Hematopoietic multipotent progenitor cell (in vitro differentiated cells): Measurements from ENCODE around the gene SSBP3. TPM values are rescaled to one million over a fixed set of nuclear protein-coding genes. Genes with fewer than 3 reads are reported as not detected.
"Not testable (repeated sequence)": the region's sequence is repeated elsewhere in the genome, so short reads cannot be mapped to it uniquely, and the experiment has no call there.

Experiments
- DNase-seq, 3 donors: peaks; one replicate each; pipeline ENCODE4 v3.0.0-alpha.2; 2011 to 2015; ENCODE audit warnings: low read depth in 2 of 3, low spot score in 2 of 3
- total RNA-seq: library from RNA; depleted of rRNA; stranded (reverse); fragments of >200 nt; gene quantifications from one replicate; pipeline ENCODE4 v1.2.3, GENCODE V29; 2012

SSBP3 gene
- total RNA-seq, 1 donor = 72.4 TPM

DNA sequence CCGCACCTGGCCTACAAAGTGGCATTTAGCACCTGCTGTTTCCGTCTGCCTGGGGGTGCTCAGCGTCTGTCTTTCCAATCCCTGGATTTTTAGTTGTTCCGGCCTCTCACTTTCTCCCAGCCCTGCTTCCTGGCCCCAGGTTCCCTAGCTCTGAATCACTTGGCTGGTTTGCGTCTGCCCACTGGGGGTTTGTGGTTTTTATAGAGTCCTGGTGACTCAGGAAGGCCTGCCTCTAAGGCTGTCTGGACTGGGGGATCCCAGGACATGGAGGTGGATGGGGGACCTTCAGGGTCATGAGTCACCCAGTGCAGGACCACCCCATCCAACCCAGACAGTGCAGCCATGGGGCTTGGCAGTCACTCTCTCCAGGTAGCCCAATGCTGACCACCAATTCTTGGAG lies 152.7 kb downstream of the SSBP3 start:
- DNase-seq = peak in 2 of 3 donors; percentile 14 to 52

DNA sequence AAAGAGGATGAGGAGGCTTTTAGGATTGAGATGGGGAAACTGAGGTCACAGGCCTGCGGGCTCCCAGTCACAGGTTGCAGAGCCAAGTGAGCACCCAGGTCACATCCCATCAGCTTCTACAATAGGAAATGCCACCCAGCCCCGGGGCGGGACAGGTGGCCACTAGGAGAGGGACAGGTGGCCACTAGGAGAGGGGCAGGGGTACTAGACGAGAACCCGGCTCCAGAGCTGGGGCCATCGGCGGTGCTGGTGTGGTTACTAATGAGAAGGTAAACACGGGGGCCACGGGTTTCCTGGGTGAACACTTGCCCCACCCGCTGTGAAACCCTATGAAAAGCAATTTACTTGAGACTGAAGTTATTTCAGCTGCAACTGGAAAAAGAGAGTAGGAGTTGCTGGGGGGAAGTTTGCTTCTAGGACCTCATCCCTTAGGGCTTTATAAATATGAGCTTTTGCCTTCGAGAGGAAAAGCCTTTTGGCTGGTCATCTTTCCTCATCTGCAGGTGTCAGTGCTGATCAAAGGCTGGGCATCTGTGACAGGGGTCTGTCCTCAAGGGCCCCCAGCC lies 153.7 kb downstream of the SSBP3 start:
- DNase-seq = no peak

DNA sequence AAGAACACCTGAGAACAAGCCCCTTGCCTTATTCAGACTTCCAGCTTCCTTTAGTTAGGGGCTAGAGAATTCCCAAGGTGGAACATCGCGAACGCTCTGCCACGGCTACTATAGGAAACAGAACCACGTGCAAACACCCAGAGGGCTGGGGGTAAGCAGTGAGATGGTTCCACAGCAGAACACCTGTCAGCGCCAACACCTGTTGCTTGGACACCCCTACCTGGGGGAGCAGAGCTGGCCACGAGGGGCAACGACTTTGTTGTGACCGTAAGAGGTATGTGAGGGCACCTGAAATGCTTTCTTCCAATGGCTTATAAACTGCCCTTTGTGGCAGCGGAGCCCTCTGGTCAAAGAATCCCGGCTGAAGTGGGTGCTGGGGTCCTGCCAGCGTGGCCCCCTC lies 155.5 kb downstream of the SSBP3 start:
- DNase-seq = no peak

DNA sequence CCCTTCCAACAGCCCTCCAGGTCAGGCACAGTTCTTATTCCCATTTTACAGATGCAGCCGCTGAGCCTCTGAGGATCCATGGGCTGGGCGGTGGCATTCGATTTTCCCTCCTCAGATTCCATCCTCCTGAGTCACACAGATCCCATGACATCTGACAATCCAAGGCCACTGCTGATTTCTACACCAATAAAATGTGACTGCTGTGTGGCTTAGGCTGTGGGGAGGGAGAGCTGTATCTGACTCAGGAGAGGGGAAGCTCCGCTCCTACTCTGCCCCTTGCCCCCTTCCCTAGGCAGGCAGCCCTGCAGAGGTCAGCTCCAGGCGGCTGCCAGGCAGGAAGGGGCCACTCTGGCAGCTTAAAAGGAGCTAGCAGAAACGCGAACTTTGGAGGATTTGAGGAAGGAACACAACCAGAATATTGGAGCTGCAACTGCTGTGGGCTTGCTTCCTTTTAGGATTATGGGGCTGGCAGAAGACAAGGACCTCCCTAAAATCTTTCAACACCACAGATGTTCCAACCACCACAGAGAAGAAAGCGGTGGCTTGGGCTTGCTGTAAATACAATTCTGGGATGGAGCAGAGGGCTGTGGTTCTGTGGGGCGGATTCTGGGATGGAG lies 156.3 kb downstream of the SSBP3 start:
- DNase-seq = no peak

DNA sequence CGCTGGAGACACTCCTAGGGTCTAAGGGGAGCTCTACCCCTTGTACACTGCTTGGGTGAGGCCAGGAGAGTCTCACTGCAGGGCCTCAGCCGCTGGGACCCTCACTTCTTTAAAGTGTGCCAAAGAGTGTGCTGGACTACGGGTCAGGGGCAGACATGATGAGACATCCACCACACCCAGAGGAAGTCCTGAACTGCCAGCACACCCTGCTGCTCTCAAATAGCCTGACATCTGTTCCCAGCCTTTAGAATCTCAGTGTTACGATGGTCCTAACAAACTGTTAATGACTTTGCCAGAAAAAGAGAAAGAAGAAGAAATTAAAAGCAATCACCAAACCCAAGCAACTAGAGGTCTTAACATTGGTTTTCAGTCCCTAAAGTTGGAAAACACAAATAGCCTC lies 157.2 kb downstream of the SSBP3 start:
- no peak for DNase-seq

DNA sequence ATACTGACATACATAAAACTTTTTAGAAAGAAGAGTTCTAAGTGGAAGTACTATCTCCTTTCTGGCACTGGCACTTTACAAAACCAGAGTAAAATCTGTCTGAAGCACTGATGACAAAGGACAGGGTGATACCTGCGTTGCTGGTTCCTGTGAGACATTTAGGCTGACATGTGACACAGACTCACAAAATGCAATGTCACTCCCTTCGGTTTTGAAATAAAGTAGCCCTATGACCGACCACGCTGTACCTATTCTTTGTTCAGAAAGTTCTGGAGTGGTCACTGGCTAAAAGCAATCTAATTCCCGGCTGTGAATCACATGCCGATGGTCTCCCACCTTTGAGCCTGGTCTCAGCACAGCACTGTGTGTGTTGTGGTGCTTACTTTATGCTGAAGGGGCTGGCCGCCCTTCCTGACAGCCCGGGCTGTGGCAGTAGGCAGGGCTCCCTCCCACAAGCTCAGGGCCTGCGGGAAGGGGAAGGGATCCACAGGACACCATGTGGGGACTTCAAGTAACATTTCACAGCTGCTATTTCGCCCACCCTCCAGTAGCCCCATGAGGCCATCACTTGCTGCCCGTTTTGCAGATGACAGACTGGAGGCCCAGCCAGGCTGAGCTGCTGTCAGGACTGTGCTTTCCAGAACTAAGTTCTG lies 158.2 kb downstream of the SSBP3 start:
- DNase-seq = no peak

DNA sequence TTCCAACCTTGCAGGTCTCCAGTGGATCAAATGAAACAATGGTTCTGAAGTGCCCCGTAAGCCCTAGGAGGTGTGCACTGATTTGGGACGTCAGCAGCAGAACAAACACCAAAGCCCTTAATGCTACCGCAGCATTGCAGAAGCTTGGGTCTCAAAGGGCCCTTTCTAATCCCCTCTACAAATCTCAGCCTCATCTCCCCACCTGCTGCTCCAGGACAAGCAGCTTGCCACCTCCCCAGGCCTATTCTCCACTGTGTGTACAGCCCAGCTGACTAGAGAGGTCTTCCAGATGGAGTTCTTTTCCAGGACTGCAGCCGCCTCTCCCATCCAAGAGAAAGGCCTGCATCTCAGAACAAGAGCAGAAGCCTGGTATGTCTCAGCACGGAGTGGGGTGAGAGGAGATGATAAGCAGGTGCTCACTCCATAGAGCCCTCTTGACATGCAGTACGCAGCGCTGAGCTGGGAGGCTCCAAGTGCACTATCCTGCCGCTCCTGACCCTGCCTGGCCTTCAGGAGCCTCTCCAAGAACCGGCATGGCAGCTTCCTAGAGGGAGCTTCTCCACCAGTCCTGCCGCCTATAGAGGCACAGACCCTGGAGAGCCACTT lies 160.0 kb downstream of the SSBP3 start:
- DNase-seq = no peak

DNA sequence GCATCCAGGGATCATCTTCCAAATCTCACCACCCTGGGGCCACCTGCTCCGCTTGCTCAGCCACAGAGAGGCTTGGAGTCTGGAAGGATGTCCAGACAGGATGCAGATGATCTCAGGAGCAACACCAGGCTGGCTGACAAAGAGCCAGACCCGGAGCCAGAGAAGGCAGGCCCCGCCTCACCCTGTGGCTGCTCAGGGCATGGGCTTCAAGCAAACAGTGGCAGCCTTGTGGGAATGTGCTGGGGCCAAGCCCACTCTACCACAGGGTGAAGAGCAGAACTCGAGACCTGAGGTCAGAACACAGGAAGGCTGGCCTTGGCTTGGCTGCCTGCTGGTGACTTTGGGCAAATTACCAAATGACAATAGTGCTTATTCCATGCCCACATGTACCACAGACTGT lies 160.7 kb downstream of the SSBP3 start:
- DNase-seq = no peak

DNA sequence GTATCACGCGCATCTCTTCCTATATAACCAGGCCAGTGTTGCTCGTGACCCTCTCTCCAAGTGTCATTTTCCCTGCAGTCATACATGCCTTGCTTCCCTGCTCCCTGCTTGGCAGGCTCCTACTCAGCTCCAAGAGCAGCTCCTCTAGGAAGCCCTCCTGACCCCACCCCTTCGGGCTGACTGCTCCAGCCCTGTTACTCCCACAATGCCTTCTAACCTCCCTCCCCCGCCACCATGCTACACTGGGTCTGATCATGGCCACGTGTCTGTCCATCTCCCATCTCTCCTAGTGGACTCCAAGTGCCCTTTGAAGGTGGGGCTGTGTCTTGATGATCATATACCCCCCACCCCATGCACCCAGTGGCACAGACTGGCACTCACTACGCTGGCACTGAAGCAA lies 161.5 kb downstream of the SSBP3 start:
- DNase-seq = no peak

DNA sequence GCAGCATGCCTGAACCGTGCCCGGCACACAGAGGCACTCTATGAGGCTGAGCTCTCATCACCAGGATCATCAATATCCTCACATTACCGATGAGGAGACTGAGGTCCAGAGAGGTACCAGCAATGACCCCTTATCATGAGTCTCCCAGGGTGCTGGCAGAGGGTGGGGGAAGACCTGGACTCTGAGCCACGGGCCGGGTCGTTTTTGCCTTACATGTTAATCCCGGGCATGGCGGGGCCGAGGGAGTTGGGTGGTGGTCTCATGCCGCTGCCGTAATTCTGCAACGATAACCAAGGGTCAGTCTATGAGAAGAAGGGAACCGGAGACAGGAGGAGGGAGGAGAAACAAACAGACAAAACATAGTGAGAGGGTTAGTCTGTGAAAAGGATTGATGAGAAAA lies 163.2 kb downstream of the SSBP3 start:
- no peak for DNase-seq

DNA sequence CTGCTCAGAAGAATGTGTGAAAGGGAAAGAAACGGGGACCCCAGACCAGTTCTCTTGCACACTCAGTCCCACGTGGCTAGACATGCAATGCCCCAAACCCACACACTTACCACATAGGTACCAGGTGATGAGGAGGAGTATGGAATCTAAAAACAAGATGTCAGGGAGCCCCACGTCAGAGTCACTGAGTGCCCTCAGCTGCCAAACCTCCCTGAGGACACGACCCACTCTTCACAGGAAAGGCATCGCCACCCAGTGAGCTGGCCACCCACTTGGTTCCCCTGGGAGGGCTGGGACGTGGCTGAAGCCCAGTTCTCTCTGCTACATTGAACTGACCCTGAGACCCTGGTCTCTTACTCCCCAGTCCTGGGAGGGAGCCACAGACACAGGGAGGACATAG lies 164.8 kb downstream of the SSBP3 start:
- DNase-seq = no peak

DNA sequence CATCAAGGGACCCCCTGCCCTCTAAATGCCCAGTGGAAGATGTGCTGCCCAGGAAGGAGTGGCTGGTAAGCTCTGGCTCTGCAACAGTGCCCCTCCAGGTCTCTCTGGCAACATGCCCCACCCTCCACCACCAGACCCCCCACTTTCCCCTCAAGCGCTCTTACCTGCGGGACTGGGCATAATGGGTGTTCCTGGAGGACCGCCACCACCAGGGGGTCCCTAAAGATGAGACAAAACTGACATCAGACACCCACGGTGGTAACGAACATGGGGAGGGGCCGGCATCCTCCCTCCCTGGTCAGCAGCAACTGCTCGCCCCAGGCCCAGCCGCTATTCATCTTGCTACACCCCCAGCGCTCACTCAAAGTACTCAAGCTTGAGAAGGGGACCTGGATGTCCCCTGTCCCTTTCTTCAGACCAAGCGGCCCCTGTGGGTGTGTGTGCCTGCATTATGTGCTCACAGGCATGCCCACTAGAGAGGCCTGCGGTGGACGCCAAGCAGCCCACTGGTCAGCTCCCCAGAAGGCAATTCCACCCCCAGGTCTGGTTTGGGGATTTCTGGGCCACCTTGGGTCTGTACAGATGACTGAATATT lies 165.4 kb downstream of the SSBP3 start:
- no peak for DNase-seq

DNA sequence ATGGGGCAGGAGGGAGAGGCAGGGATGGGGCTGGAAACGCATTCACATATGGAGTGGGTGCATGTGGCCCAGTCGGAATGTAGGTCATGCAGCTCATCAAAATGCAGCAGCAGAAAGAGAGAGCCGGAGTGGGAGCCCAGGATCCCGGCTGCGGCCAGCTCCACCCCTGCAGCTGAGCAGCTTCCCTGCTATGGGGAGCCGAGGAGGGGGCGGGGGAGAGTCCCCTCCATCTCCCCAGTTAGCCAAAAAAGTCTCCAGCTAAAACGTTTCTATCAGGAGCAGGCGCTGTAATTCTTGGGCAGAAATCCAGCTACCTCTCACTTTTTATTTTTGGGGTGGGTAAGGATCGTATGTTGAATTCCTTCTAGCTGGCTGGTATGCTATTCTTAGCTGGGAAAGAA lies 166.6 kb downstream of the SSBP3 start:
- DNase-seq = no peak

DNA sequence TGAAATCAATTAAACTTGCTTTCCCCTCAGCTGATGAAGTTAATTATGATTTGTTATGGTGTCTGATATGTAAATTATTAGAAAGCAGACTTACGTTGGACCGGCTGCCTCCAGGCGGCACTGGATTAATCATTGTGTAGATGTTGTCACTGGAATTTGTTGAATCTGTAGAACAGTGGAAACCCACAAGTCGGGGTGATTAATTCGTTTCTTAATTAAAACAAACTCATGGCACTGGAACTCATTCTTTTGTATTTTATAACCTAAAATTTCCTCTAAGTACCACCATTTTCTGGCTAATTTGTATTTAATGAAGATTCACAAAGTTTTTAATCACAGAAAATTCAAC lies 167.2 kb downstream of the SSBP3 start:
- no peak for DNase-seq

DNA sequence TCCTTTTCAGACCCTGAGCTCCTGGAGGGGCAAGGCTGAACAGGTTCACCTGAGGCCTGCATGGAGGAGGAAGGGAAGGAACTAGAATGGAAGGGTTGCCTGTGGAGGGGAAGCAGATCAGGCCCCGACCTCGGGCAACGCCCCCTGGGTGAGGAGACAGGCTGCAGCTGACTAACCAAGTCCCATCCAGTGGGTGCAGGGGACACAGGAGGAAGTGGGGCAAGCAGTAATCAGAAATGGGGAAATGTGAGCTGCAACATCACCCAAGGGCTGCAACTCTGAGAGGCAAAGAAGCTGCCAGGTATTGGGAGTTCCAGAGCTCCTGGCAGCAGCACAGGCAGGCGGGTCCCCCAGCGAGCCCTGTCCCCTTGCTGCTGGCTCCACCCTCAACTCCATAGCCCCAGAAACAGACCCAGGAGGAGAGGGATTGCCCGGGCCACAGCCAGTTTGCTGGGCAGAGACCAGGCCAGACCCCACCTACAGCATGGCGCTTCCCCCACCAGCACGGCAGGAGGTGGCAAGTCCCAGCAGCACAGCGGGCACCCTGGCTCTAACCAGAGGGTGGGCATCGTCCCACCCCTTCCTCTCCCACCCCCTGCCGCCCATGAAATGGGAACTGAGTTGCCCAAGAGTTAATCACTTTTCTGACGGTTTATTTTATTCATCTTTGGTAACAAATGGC lies 167.7 kb downstream of the SSBP3 start:
- DNase-seq = peak in 1 of 3 donors; percentile 22

DNA sequence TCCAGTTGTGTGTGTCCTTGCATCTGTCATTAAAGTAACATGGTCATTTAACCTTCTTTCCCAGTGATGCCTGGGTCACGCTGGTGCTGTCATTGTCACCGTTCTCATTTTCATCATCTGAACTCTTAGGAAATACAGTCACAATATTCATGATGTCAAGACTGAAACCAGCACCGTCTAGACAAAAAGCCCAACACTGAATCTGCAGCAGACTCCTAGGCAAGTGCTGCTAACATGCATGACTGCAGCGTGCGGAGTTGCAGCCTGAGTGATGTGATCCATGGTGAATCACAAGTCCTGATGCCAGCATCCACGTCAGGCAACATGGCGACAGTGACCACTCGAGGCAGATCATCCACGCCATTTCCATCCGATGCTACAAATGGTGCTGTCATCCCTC lies 168.6 kb downstream of the SSBP3 start:
- DNase-seq = no peak

DNA sequence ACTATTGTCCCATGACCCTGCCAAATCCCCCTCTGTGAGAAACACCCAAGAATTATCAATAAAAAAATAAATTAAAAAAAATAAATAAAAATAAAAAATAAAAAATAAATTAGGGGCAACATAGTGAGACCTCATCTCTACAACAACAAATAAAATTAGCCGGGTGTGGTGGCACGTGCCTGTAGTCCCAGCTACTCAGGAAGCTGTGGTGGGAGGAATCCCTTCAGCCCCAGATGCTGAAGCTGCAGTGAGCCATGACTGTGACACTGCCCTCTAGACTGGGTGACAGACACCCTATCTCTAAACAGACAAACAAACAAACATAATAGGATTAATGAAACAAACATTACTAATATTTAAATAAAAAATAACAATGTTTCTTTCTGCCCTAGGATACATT lies 171.9 kb downstream of the SSBP3 start:
- DNase-seq = no peak

DNA sequence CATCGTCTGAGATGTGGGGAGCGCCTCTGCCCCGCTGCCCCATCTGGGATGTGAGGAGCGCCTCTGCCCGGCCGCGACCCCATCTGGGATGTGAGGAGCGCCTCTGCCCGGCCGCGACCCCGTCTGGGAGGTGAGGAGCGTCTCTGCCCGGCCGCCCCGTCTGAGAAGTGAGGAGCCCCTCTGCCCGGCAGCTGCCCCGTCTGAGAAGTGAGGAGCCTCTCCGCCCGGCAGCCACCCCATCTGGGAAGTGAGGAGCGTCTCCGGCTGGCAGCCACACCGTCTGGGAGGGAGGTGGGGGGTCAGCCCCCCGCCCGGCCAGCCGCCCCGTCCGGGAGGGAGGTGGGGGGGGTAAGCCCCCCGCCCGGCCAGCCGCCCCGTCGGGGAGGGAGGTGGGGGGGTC lies 173.0 kb downstream of the SSBP3 start:
- not testable (repeated sequence) for DNase-seq

DNA sequence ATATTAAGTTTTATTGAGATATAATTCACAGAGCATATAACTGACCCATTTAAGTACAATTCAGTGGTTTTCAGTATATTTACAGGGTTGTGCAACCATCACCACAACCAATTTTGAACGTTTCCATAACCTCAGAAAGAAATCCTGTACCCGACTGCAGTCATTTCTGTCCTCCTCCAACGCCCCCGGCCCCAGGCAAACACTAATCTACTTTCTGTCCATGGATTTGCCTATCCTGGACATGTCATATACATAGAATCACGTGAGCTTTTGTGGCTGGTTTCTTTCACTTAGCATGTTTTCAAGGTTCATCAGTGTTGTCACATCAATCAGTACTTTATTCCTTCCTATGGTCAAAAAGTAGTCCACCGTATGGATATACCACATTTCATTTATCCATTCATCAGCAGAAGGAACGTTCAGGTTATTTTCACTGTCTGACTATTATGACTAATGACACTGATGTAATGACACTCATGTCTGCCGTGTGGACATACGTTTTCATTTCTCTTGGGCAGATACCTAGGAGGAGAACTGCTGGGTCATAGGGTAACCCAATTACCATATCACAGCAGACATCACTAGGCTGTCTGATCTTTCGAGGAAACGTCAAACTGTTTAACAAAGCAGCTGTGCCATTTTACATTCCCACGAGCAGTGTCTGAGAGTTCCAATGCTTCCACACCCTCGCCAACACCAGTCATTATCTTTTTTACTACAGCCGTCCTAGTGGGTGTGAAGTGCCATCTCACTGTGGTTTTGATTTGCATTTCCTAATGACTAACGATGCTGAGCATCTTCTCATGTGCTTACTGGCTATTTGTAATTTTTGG lies 175.5 kb downstream of the SSBP3 start:
- DNase-seq = peak in 2 of 3 donors; percentile 26 to 36

DNA sequence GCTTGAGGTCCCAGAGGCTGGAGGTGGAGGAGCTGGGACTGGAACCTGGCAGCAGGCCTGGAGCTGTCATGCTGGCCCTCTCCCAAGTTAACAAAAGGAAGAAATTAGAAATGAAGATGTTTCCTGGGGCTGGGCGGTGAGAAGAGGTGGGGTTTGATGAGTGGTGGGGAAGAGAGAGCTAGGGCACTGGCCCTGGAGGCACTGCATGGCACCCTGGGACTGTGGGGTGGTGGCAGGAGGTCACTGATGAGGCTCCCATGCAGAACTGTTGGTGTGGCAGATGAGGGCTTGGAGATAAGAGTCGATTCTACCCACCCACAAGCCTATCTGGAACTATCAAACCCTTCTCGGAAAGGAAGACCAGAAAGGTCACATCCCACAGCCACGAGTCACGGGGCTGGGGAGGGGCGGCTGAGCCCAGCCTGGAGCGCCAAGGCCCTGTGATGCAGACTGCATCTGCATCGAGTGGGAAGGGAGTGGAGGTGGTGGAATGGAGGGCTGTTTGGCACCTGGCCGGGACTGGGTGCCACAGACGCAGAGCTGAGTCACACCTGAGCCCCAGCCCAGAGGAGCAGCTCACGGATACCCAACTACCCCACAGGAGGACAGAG lies 176.8 kb downstream of the SSBP3 start:
- peak in 2 of 3 donors; percentile 24 to 54 for DNase-seq
